ENCODE measurements around the gene CDH4. TPM values are rescaled to one million over a fixed set of nuclear protein-coding genes. Genes with fewer than 3 reads are reported as not detected.

Gene CDH4
- total and polyA plus RNA-seq, 2 of the 13 experiments (the other 11 are each of a cell fraction or from before 2014, with no cell fraction given), result not detected

- no peak for TF ChIP-seq PATZ1 (CRISPR knock-in tag; IDR thresholded peaks at IDR 0.05)
- 0 out of 2 replicates have a peak, but pooled peaks have one; percentile 27 for TF ChIP-seq SP4 (CRISPR knock-in tag; IDR thresholded peaks at IDR 0.05)
These were observed 697.9 kb downstream of the CDH4 start (continued) for GRCh38 chr20:61949714-61950640.

- intact Hi-C loops (cut with micrococcal nuclease; ENCODE audit: unreplicated experiment), result no loop called here
- Histone ChIP-seq H3K4me3 (replicated peaks in 1 of 3; ENCODE audit: insufficient read depth in 1 of 3, low read depth in 2 of 3, low read length in 3 of 3) (no peak overlapping the region), H4K20me1 (ENCODE audit: insufficient read depth, low read length) (peaks cover 14% of the 10 kb centered on the region; the same call in 1 of the 2 replicates), H3K4me2 (ENCODE audit: low read depth, low read length) (no peak overlapping the region), H3K79me2 (ENCODE audit: insufficient read depth, low read length) (no peaks in the 10 kb centered on the region), H3K4me1 (ENCODE audit: insufficient read depth, low read length) (peaks cover 19% of the 10 kb centered on the region), H3K27me3 (ENCODE audit: control insufficient read depth in 1 of 2, insufficient read depth in 2 of 2, low read length in 2 of 2) (no peaks in the 10 kb centered on the region), H3K36me3 (replicated peaks in 1 of 2; ENCODE audit: control insufficient read depth in 1 of 2, insufficient read depth in 2 of 2, low read length in 2 of 2) (no peaks in the 10 kb centered on the region), H3K9me3 (ENCODE audit: low read length) (no peaks in the 10 kb centered on the region), H2AFZ (ENCODE audit: low read length) (no peak overlapping the region), H3K9ac (ENCODE audit: insufficient read depth, low read depth, low read length) (no peak overlapping the region), H3K27ac (ENCODE audit: extremely low read length, insufficient read depth, low read length) (no peak overlapping the region)
- ChIA-PET POLR2A (no interaction called here), CTCF (ENCODE audit: low intra/inter-chr PET ratio, low total read pairs) (no interaction called here)
- WGBS (ENCODE audit: low lambda C conversion rate), result 39% methylated on average over 7 of the region's 7 CpGs
- TF ChIP-seq ZNF225 (CRISPR knock-in tag; IDR thresholded peaks at IDR 0.05) (peak; percentile 8; the same call in 1 of the 2 replicates), ZFP37 (CRISPR knock-in tag; IDR thresholded peaks at IDR 0.05; ENCODE audit: borderline replicate concordance) (no peak)
- peak; percentile 45 for ATAC-seq
- BruUV-seq (replicated peaks), result no TSS peak
- in situ Hi-C loops (cut with HindIII; ENCODE audit: extremely low pct_ligation_motif_present, low pct_unique_long_range_greater_than_20kb), result no loop called here
- FAIRE-seq, result no peak
- DNase-seq (ENCODE audit: low spot score), result no peak
These were observed 698.6 kb downstream of the CDH4 start for GRCh38 chr20:61950641-61951071.

Data from HepG2 (cell line).